CD4-positive, alpha-beta T cell treated with Interferon gamma for 1 hour (primary cell): Measurements from ENCODE around the gene DNAJC11.
"Not testable (repeated sequence)": the region's sequence is repeated elsewhere in the genome, so short reads cannot be mapped to it uniquely, and the experiment has no call there.

Experiments used
- DNase-seq: peaks from one replicate; pipeline ENCODE4 v3.0.0-alpha.2; 2020

DNAJC11 gene

GRCh38 chr1:6651909-6652308, 49.7 kb downstream of the DNAJC11 start:
- no peak for DNase-seq

DNA sequence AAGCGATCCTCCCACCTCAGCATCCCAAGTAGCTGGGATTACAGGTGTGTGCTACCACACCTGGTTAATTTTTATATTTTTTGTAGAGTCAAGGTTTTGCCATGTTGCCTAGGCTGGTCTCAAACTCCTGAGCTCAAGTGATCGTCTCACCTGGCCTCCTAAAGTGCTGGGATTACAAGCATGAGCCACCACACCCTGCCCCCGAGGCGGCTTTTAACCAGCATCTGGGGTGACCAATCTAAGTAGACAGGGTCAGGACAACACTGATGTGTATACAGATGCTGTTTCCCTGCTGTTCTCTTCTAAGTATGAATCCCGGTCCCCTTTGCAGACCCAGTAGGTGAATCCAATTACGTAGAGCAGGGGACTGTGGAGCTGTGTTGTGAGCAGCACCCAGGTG, 53.1 kb downstream of the DNAJC11 start:
- no peak for DNase-seq

DNA sequence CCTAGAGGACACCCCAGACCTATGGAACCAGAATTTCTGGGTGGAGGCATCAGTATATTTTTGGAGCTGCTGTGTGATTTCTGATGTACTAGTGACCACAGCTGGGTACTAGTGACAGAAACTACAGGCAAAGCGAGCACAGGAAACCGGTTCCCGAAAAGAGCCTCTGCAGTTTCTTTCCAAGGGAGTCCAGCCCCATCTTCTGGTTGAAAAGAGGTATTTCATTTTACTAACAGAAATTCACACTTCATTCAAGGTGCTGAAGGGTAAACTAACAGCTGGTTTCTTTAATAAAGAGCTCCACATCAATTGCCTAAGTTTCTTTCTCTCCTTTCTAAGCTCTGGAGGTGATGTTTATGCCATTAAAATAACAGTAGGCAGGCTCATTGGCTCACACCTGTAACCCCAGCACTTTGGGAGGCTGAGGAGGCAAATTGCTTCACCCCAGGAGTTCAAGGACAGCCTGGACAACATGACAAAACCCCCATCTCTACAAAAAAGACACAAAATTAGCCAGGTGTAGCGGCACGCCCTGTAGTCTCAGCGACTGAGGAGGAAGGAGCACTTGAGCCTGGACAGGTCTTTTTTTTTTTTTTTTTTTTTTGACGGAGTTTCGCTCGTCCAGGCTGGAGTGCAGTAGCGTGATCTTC, 55.0 kb downstream of the DNAJC11 start:
- peak; percentile 25 for DNase-seq

DNA sequence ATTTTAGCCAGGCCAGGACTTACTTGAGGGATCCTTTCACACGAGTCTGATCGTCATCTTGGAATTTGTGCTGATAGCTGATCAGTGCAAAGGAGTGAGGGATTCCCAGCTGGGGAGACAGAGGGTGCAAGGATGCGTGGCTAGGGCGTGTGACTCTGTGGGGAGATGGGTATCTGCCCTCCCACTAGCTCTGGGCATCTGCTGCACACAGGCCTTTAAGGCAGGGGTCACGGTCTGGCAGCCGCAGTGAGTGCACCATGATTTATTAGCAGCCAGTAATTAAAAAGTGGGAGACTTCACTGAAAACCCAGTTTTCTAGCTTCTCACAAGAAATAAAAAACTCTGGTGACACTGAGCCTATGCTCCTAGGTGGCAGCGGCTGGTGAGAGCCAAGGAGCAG, 56.6 kb downstream of the DNAJC11 start:
- no peak for DNase-seq

GRCh38 chr1:6640867-6641266, 60.7 kb downstream of the DNAJC11 start:
- not testable (repeated sequence) for DNase-seq

DNA sequence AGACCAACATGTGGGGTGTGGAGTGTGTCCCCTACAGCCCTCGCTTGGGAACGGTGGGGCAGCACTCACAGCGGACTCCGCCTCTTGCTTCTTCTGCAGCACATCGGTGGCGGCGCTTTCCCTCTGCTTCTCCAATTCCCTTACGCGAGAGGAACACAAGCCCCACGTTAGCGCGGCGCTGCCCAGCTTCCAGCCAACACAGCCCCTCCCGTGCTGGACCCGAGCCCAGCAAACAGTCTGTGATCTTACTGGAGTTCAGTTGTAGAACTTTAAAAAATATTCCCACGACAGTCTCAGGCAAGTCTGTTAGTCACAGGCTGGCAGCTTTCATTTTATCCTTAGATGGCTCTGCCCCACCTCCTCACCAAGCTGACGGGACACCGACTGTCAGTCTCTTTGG, 63.4 kb downstream of the DNAJC11 start:
- DNase-seq, result no peak

DNA sequence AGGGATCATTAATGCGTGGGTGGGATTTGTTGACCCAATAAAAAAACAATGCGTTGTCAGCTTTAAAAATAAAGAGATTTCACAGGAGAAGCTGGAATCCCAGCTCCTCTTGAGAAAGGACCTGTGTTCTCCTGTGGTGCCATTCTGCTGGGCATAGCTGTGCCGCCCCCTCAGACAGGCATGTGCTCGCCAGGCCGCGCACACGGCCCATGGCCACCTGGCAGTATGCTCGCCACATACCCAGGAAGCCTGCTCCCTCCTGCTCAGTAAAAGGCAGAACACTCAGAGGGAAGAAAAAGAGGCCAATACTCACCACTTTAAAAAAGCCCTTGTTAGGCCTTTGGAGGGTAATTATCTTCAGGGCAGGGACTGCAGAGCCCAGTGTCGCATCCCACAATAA, 63.8 kb downstream of the DNAJC11 start:
- no peak for DNase-seq

DNA sequence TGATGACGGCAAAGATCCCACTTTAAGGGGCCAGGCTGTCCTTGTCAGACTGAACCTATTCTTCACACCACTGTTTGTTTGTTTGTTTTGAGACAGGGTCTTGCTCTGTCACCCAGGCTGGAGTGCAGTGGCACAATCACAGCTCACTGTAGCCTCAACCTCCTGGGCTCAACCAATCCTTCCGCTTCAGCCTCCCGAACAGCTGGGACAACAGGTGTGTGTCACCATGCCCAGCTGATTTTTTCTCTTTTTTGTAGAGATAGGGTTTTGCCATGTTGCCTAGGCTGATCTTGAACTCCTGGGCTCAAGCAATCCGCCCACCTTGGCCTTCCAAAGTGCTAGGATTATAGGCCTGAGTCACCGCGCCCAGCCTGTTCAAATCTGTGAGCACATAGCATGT, 64.8 kb downstream of the DNAJC11 start:
- DNase-seq, result not testable (repeated sequence)

GRCh38 chr1:6635910-6636760, 65.5 kb downstream of the DNAJC11 start:
- no peak for DNase-seq

GRCh38 chr1:6635161-6635909, 66.3 kb downstream of the DNAJC11 start:
- no peak for DNase-seq

- DNase-seq, result peak; percentile 27
Observed at GRCh38 chr1:6634371-6635052, 67.1 kb downstream of the DNAJC11 start.

GRCh38 chr1:6632588-6633514, 68.8 kb downstream of the DNAJC11 start:
- no peak for DNase-seq

- no peak for DNase-seq
Observed at GRCh38 chr1:6631058-6631457, 70.6 kb downstream of the DNAJC11 start.

DNA sequence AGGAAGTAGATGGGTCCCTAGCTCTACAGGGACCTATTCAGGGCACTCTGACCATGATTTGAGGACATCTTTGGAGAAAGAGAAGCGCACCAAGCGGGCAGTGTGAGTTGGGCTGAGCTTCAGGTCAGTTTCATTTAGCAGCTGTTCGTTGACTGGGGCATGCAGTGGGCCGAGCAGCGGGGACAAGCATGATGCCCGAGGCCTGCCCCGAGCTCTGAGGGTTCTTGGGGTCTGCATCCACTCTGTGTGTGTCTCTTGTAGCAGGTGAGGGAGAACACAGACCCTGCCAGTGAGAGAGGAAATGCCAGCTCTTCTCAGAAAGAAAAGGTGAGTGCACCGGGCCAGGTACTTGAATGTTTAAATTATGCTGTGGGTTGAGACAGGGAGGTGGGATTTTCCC, 71.6 kb downstream of the DNAJC11 start:
- no peak for DNase-seq

DNA sequence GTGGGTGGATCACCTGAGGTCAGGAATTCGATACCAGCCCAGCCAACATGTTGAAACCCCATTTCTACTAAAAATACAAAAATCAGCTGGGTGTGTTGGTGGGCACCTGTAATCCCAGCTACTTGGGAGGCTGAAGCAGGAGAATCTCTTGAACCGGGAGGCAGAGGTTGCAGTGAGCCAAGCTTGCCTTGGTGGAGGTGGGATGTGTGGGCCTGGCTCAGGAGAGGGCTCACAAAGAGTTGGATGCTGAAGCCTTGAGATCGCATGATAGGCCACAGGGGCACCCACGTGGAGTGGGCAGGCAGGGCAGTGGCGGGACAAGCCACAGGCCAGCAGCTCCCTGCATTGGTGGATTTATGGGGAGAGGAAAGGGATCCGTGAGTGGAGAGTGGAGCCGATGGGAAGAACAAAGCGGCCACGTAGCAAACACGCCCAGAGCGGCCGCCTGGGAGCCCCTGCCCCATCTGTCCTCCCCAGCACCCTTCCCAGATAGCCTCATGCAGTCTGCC, 72.6 kb downstream of the DNAJC11 start:
- no peak for DNase-seq

- no peak for DNase-seq
Observed at GRCh38 chr1:6627841-6628545, 73.6 kb downstream of the DNAJC11 start.

DNA sequence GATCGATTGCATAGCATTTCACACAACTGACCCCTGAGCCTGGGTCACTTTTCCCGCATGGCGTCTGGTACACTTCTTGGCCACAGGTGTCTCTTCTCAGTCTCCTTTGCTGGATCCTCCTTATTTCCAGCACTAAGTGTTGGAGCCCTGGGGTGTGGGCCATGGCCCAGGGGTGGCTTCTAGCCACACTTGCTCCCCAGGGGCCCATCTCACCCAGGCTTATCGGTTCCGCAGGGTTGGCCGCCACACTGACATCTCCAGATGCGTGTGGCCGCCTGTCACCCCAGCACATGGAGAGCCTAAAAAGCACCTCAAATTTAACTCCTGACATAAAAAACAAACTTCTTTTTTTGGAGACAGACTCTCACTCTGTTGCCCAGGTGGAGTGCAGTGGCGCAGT, 74.6 kb downstream of the DNAJC11 start:
- DNase-seq, result no peak

- DNase-seq, result no peak
Observed at GRCh38 chr1:6625584-6626149, 75.9 kb downstream of the DNAJC11 start.

GRCh38 chr1:6624710-6625583, 76.7 kb downstream of the DNAJC11 start, which contains the start of gene THAP3:
TSS of gene THAP3 (plus strand) at chr1:6624868. CDS start at chr1:6625219, 351 bp downstream.
- peak; percentile 85 for DNase-seq
